HL-60 (cell line): ENCODE measurements around the gene KRT20.

Experiments used
- GABPA ChIP-seq: IDR thresholded peaks from 2 replicates; pipeline ENCODE4 v1.6.1; 2012; ENCODE audit warnings: low read depth
- POLR2AphosphoS5 ChIP-seq: IDR thresholded peaks from 2 replicates; pipeline ENCODE4 v1.6.1; 2012; ENCODE audit warnings: low read depth
- SPI1 ChIP-seq: IDR thresholded peaks from 2 replicates; pipeline ENCODE4 v1.6.1; 2012; ENCODE audit warnings: low read depth, mild to moderate bottlenecking, borderline replicate concordance
- TF ChIP-seq, protein P1 (sequence below): IDR thresholded peaks from one replicate; pipeline ENCODE4 v1.5.1; 2011; ENCODE audit warnings: low read length, control low read depth, inconsistent platforms; ENCODE audit not compliant: insufficient read depth
- TF ChIP-seq, protein P2 (sequence below): IDR thresholded peaks from 2 replicates; pipeline ENCODE4 v1.6.1; 2012; ENCODE audit warnings: low read depth; ENCODE audit not compliant: insufficient replicate concordance

- TF ChIP-seq POLR2AphosphoS5, result no peak
- TF ChIP-seq, protein P1, sequence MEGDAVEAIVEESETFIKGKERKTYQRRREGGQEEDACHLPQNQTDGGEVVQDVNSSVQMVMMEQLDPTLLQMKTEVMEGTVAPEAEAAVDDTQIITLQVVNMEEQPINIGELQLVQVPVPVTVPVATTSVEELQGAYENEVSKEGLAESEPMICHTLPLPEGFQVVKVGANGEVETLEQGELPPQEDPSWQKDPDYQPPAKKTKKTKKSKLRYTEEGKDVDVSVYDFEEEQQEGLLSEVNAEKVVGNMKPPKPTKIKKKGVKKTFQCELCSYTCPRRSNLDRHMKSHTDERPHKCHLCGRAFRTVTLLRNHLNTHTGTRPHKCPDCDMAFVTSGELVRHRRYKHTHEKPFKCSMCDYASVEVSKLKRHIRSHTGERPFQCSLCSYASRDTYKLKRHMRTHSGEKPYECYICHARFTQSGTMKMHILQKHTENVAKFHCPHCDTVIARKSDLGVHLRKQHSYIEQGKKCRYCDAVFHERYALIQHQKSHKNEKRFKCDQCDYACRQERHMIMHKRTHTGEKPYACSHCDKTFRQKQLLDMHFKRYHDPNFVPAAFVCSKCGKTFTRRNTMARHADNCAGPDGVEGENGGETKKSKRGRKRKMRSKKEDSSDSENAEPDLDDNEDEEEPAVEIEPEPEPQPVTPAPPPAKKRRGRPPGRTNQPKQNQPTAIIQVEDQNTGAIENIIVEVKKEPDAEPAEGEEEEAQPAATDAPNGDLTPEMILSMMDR, result no peak
- TF ChIP-seq SPI1, result no peak
- TF ChIP-seq, protein P2, sequence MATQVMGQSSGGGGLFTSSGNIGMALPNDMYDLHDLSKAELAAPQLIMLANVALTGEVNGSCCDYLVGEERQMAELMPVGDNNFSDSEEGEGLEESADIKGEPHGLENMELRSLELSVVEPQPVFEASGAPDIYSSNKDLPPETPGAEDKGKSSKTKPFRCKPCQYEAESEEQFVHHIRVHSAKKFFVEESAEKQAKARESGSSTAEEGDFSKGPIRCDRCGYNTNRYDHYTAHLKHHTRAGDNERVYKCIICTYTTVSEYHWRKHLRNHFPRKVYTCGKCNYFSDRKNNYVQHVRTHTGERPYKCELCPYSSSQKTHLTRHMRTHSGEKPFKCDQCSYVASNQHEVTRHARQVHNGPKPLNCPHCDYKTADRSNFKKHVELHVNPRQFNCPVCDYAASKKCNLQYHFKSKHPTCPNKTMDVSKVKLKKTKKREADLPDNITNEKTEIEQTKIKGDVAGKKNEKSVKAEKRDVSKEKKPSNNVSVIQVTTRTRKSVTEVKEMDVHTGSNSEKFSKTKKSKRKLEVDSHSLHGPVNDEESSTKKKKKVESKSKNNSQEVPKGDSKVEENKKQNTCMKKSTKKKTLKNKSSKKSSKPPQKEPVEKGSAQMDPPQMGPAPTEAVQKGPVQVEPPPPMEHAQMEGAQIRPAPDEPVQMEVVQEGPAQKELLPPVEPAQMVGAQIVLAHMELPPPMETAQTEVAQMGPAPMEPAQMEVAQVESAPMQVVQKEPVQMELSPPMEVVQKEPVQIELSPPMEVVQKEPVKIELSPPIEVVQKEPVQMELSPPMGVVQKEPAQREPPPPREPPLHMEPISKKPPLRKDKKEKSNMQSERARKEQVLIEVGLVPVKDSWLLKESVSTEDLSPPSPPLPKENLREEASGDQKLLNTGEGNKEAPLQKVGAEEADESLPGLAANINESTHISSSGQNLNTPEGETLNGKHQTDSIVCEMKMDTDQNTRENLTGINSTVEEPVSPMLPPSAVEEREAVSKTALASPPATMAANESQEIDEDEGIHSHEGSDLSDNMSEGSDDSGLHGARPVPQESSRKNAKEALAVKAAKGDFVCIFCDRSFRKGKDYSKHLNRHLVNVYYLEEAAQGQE, result no peak
- no peak for TF ChIP-seq GABPA
Measured at GRCh38 chr17:40839194-40839593, 45.8 kb downstream of the KRT20 start.
